CD4-positive, alpha-beta T cell treated with Interleukin-6 for 4 hours (primary cell): Measurements from ENCODE around the gene SCARB2.

Experiments
- DNase-seq: peaks from one replicate; pipeline ENCODE4 v3.0.0-alpha.2; 2020; ENCODE audit warnings: mixed read lengths

The SCARB2 gene

GRCh38 chr4:76147454-76148141 is 66.0 kb downstream of the SCARB2 start:
- no peak for DNase-seq

- no peak for DNase-seq
These were observed 69.1 kb downstream of the SCARB2 start for GRCh38 chr4:76144546-76144945.

- DNase-seq = no peak
These were observed 72.4 kb downstream of the SCARB2 start for GRCh38 chr4:76141241-76141640.

- DNase-seq = no peak
These were observed 85.9 kb downstream of the SCARB2 start for GRCh38 chr4:76127754-76128153.

GRCh38 chr4:76125816-76126215 is 87.8 kb downstream of the SCARB2 start:
- DNase-seq = no peak

GRCh38 chr4:76120199-76120598 is 93.4 kb downstream of the SCARB2 start:
- no peak for DNase-seq

- DNase-seq = no peak
These were observed 96.1 kb downstream of the SCARB2 start for GRCh38 chr4:76117536-76117935.

- DNase-seq = no peak
These were observed 96.8 kb downstream of the SCARB2 start for GRCh38 chr4:76116821-76117220.
